K562 (cell line): Measurements from ENCODE around the gene TDO2. TPM values are rescaled to one million over a fixed set of nuclear protein-coding genes. Genes with fewer than 3 reads are reported as not detected.

Experiments
- ATAC-seq: fragments of 200-7000 bp; cut with Tn5 transposase; 3 replicates; pipeline ENCODE4 v1.9.1; 2020; ENCODE audit warnings: moderate library complexity
- BruUV-seq: library from RNA; stranded (reverse); fragments of 400-500 nt; replicated peaks from 2 replicates; lab custom pipeline; 2021; lab: Mats Ljungman, UMichigan
- CTCF ChIA-PET: fragments of 300-600 bp; formaldehyde crosslinking; extraction: SDS; loops from one replicate; lab custom pipeline; 2021; ENCODE audit warnings: low intra/inter-chr PET ratio; lab: Yijun Ruan, JAX
- POLR2A ChIA-PET: fragments of 300-600, 350-650 bp; sonication (Branson Sonifier 250); formaldehyde crosslinking; extraction: SDS; loops from one replicate; lab custom pipeline; 2021; ENCODE audit warnings: antibody characterized with exemption, inconsistent platforms; lab: Yijun Ruan, JAX
- DNase-seq, 4 experiments: peaks; one replicate each; pipeline versions ENCODE4 v3.0.0 to v3.0.0-alpha.2; 2011 to 2018; ENCODE audit warnings: low spot score in 3 of 4, mixed read lengths in 3 of 4; ENCODE audit errors: extremely low read depth in 1 of 4
- FAIRE-seq: peaks from 2 replicates; lab custom pipeline; 2011; peaks lifted over from hg19 to GRCh38; lab: Jason Lieb, UNC
- H2AFZ ChIP-seq: 2 replicates; pipeline ENCODE4 v1.6.0; 2011; ENCODE audit warnings: low read depth, low read length, control low read depth, inconsistent platforms
- H3K27ac ChIP-seq: fragments of 200-600 bp; 3 replicates; pipeline ENCODE4 v1.8.0; 2011; ENCODE audit warnings: low read depth, mild to moderate bottlenecking, control low read depth, inconsistent platforms, low read length, moderate library complexity, mixed read lengths; ENCODE audit errors: extremely low read depth
- H3K27me3 ChIP-seq, 2 experiments: fragments of 300-600 bp in 1 of 2; 2 replicates in 1 of 2; 3 replicates in 1 of 2; pipeline versions ENCODE4 v1.6.0 to v1.8.0; 2011; ENCODE audit warnings: inconsistent platforms in 2 of 2, low read length in 2 of 2, mild to moderate bottlenecking in 1 of 2, mixed read lengths in 1 of 2, moderate library complexity in 1 of 2; ENCODE audit not compliant: control insufficient read depth in 2 of 2, insufficient read depth in 2 of 2
- H3K36me3 ChIP-seq: fragments of 300-600 bp; 3 replicates; pipeline ENCODE4 v1.8.0; 2011; ENCODE audit warnings: mild to moderate bottlenecking, low read length, inconsistent platforms; ENCODE audit not compliant: control insufficient read depth, insufficient read depth
- H3K4me1 ChIP-seq, 2 experiments: fragments of 200-600 bp in 1 of 2; replicated peaks in 1 of 2; 2 replicates in 1 of 2; 3 replicates in 1 of 2; pipeline versions ENCODE4 v1.5.1 to v1.8.0; 2011; ENCODE audit warnings: inconsistent platforms in 2 of 2, low read length in 2 of 2, mild to moderate bottlenecking in 1 of 2, mixed read lengths in 1 of 2, moderate library complexity in 1 of 2; ENCODE audit not compliant: control insufficient read depth in 2 of 2, insufficient read depth in 2 of 2
- H3K4me2 ChIP-seq: 2 replicates; pipeline ENCODE4 v1.6.1; 2011; ENCODE audit warnings: low read length, control low read depth, inconsistent platforms, mixed read lengths; ENCODE audit not compliant: insufficient read depth
- H3K4me3 ChIP-seq: fragments of 200-600 bp; sonication (generic), shearing (Covaris generic); 2 replicates; pipeline ENCODE4 v1.5.1; 2016; ENCODE audit warnings: control low read depth, inconsistent platforms
- H3K79me2 ChIP-seq: fragments of 200-600 bp; 3 replicates; pipeline ENCODE4 v1.8.0; 2011; ENCODE audit warnings: low read length, inconsistent platforms; ENCODE audit not compliant: control insufficient read depth, insufficient read depth
- H3K9ac ChIP-seq, 2 experiments: 2 replicates each; pipeline versions ENCODE4 v1.6.0 to v1.6.1; 2011; ENCODE audit warnings: low read depth in 2 of 2, low read length in 2 of 2, control low read depth in 1 of 2, inconsistent platforms in 1 of 2, mild to moderate bottlenecking in 1 of 2, mixed read lengths in 1 of 2; ENCODE audit not compliant: insufficient read depth in 1 of 2
- H3K9me1 ChIP-seq: one replicate; pipeline ENCODE4 v1.6.0; 2011; ENCODE audit warnings: inconsistent platforms, mild to moderate bottlenecking, low read length, moderate library complexity; ENCODE audit not compliant: control insufficient read depth, insufficient read depth
- H3K9me3 ChIP-seq: replicated peaks from 2 replicates; pipeline ENCODE4 v1.5.1; 2011; ENCODE audit warnings: low read depth, low read length, inconsistent platforms; ENCODE audit not compliant: control insufficient read depth, insufficient read depth
- H4K20me1 ChIP-seq: replicated peaks from 2 replicates; pipeline ENCODE4 v1.6.1; 2011; ENCODE audit warnings: low read length, inconsistent platforms, mixed read lengths; ENCODE audit not compliant: control insufficient read depth, insufficient read depth
- ARHGAP35 ChIP-seq: fragments of 450-650 bp; IDR thresholded peaks from 2 replicates; pipeline ENCODE4 v1.6.1; 2018; ENCODE audit not compliant: partially characterized antibody
- BRCA1 ChIP-seq, 2 experiments: fragments of 450-650 bp in 1 of 2; sonication (generic) in 1 of 2; formaldehyde crosslinking in 1 of 2; IDR thresholded peaks; 2 replicates each; pipeline versions ENCODE4 v1.5.0 to v1.6.1; 2017 to 2020; ENCODE audit warnings: mild to moderate bottlenecking in 1 of 2, missing genetic modification reagents in 1 of 2
- HDAC8 ChIP-seq: fragments of 450-650 bp; IDR thresholded peaks from 2 replicates; pipeline ENCODE4 v1.6.1; 2016; ENCODE audit warnings: mild to moderate bottlenecking, missing genetic modification characterization, moderate library complexity, missing compliant biosample characterization
- NR4A1 ChIP-seq, 2 experiments: fragments of 250-450 bp in 1 of 2; fragments of 450-650 bp in 1 of 2; sonication (Bioruptor Pico) in 1 of 2; IDR thresholded peaks; 2 replicates each; pipeline versions ENCODE4 v1.4.0 to v1.6.1; 2016 to 2020; ENCODE audit warnings: mild to moderate bottlenecking in 2 of 2, missing compliant biosample characterization in 1 of 2, missing genetic modification characterization in 1 of 2, moderate library complexity in 1 of 2
- PRPF4 ChIP-seq: fragments of 200-400 bp; formaldehyde crosslinking; IDR thresholded peaks from one replicate; pipeline ENCODE4 v1.6.1; 2017; ENCODE audit warnings: low read length, low read depth, mild to moderate bottlenecking; ENCODE audit not compliant: insufficient read depth, poor library complexity, severe bottlenecking
- SIN3B ChIP-seq: fragments of 450-650 bp; IDR thresholded peaks from 2 replicates; pipeline ENCODE4 v1.6.1; 2017; ENCODE audit warnings: low read depth, mild to moderate bottlenecking, moderate library complexity
- SIX5 ChIP-seq, 2 experiments: IDR thresholded peaks; 2 replicates each; pipeline ENCODE4 v1.6.1; 2011; ENCODE audit warnings: low read length in 2 of 2, borderline replicate concordance in 1 of 2, low read depth in 1 of 2, mild to moderate bottlenecking in 1 of 2, moderate library complexity in 1 of 2; ENCODE audit not compliant: insufficient read depth in 1 of 2
- SREBF1 ChIP-seq: fragments of 150-350 bp; IDR thresholded peaks from 2 replicates; pipeline ENCODE4 v1.6.1; 2014; ENCODE audit warnings: antibody characterized with exemption, low read depth, low read length, borderline replicate concordance
- SRSF9 ChIP-seq: fragments of 200-400 bp; formaldehyde crosslinking; IDR thresholded peaks from 2 replicates; pipeline ENCODE4 v1.6.1; 2017; ENCODE audit warnings: low read depth, low read length, borderline replicate concordance
- TFAM ChIP-seq: fragments of 250-450 bp; sonication (Bioruptor Pico); conservative IDR thresholded peaks from 2 replicates; pipeline ENCODE4 v1.5.0; 2021; ENCODE audit warnings: mild to moderate bottlenecking, moderate library complexity
- ZBTB26 ChIP-seq: fragments of 450-650 bp; formaldehyde crosslinking; IDR thresholded peaks from 2 replicates; pipeline ENCODE4 v1.4.0; 2022; ENCODE audit warnings: missing genetic modification characterization
- ZKSCAN3 ChIP-seq: fragments of 250-450 bp; sonication (Bioruptor Pico); IDR thresholded peaks from 2 replicates; pipeline ENCODE4 v1.4.0; 2020
- ZNF395 ChIP-seq: fragments of 200-800 bp; sonication (Bioruptor generic); IDR thresholded peaks from 2 replicates; pipeline ENCODE4 v1.6.1; 2017; ENCODE audit warnings: missing genetic modification characterization, missing compliant biosample characterization
- ZNF75A ChIP-seq: fragments of 450-650 bp; formaldehyde crosslinking; IDR thresholded peaks from 2 replicates; pipeline ENCODE4 v1.4.0; 2020; ENCODE audit warnings: mild to moderate bottlenecking
- WGBS: fragments of 100-300 bp; shearing (Covaris generic); methylation state at CpG from one replicate; pipeline ENCODE4 v1.1.6; 2016; ENCODE audit warnings: low coverage, mixed read lengths; ENCODE audit not compliant: insufficient coverage; ENCODE audit errors: missing lambda C conversion rate; 5-methylcytosine and 5-hydroxymethylcytosine counted together
- in situ Hi-C: fragments of 300-500 bp; cut with MboI; formaldehyde crosslinking; loops from 4 replicates; pipeline ENCODE4 v1.15.0; 2018; ENCODE audit warnings: inconsistent platforms, mixed read lengths
- intact Hi-C: fragments of 100-400 bp; cut with micrococcal nuclease; formaldehyde crosslinking; loops from 2 replicates; pipeline ENCODE4 v1.14.2; 2022
- polyA plus RNA-seq, 8 experiments: library from polyadenylated mRNA; depleted of rRNA in 4 of 8; stranded (reverse) in 5 of 8; unstranded in 3 of 8; fragments of >200 nt; fragmentation: Nextera tagmentation in 2 of 8; fragmentation: Illumina TruSeq in 1 of 8; extraction: Ambion mirVana in 2 of 8; extraction: Trizol in 1 of 8; gene quantifications; 2 replicates each; pipeline versions ENCODE4 v1.2.1 to v1.2.3, GENCODE V29; 2011 to 2014; ENCODE audit warnings: inconsistent platforms in 1 of 8, missing spikeins in 1 of 8
- total RNA-seq, 7 experiments: library from RNA; depleted of rRNA in 6 of 7; stranded (reverse); fragments of >200 nt in 6 of 7; fragmentation: Illumina TruSeq in 2 of 7; extraction: Trizol in 2 of 7; gene quantifications; 2 replicates each; pipeline versions ENCODE4 v1.2.1 to v1.2.3, GENCODE V29; 2011 to 2021; ENCODE audit warnings: low replicate concordance in 1 of 7

Gene TDO2
- total and polyA plus RNA-seq, 9 of the 15 experiments (the other 6 are each of a cell fraction or from before 2014, with no cell fraction given) = 0.09 to 0.65 (median 0.22) TPM; not detected in 2

- ChIA-PET POLR2A (no interaction called here), CTCF (no interaction called here)
- DNase-seq (no peak), ATAC-seq (no peak), FAIRE-seq (no peak)
- H3K4me3 ChIP-seq = no peak overlapping the region
- TF ChIP-seq HDAC8 (tag) (no peak), ZKSCAN3 (CRISPR knock-in tag) (no peak), NR4A1 (CRISPR knock-in tag; IDR thresholded peaks at IDR 0.05) (no peak), NR4A1 (tag; IDR thresholded peaks at IDR 0.05) (no peak), ZNF75A (CRISPR knock-in tag) (no peak), PRPF4 (no peak), TFAM (CRISPR knock-in tag) (no peak), BRCA1 (IDR thresholded peaks at IDR 0.05) (no peak), BRCA1 (CRISPR knock-in tag; IDR thresholded peaks at IDR 0.05) (no peak), SRSF9 (no peak), SIX5 (IDR thresholded peaks at IDR 0.05; ENCODE audit: borderline replicate concordance in 1 of 2, insufficient read depth in 1 of 2, low read depth in 1 of 2, low read length in 2 of 2) (no peak), ZBTB26 (CRISPR knock-in tag) (no peak), SREBF1 (no peak), ARHGAP35 (no peak), SIN3B (no peak), ZNF395 (CRISPR knock-in tag) (no peak)
- no peaks in the 10 kb centered on the region for H3K79me2 ChIP-seq
- H3K27ac ChIP-seq = no peak overlapping the region
- intact Hi-C loops (no loop called here), in situ Hi-C loops (no loop called here)
- H3K9ac ChIP-seq = no peak overlapping the region
- H3K4me1 ChIP-seq = no peaks in the 10 kb centered on the region
- H3K9me1 ChIP-seq = no peaks in the 10 kb centered on the region
- no peak overlapping the region for H3K4me2 ChIP-seq
- no TSS peak for BruUV-seq
- no peaks in the 10 kb centered on the region for H3K27me3 ChIP-seq
- H3K36me3 ChIP-seq = no peaks in the 10 kb centered on the region
- no peak overlapping the region for H2AFZ ChIP-seq
- no peaks in the 10 kb centered on the region for H4K20me1 ChIP-seq
- WGBS = 0% methylated on average over 6 of the region's 6 CpGs
- no peaks in the 10 kb centered on the region; the same call in 1 of the 2 replicates for H3K9me3 ChIP-seq
These were observed 37.7 kb downstream of the TDO2 start for GRCh38 chr4:155941085-155941790.
